ENCODE measurements around the gene TMEM31. TPM values are rescaled to one million over a fixed set of nuclear protein-coding genes. Genes with fewer than 3 reads are reported as not detected.

Gene TMEM31
- total and polyA plus RNA-seq, 9 of the 15 experiments (the other 6 are each of a cell fraction or from before 2014, with no cell fraction given), result 0.18 TPM; not detected in 8

DNA sequence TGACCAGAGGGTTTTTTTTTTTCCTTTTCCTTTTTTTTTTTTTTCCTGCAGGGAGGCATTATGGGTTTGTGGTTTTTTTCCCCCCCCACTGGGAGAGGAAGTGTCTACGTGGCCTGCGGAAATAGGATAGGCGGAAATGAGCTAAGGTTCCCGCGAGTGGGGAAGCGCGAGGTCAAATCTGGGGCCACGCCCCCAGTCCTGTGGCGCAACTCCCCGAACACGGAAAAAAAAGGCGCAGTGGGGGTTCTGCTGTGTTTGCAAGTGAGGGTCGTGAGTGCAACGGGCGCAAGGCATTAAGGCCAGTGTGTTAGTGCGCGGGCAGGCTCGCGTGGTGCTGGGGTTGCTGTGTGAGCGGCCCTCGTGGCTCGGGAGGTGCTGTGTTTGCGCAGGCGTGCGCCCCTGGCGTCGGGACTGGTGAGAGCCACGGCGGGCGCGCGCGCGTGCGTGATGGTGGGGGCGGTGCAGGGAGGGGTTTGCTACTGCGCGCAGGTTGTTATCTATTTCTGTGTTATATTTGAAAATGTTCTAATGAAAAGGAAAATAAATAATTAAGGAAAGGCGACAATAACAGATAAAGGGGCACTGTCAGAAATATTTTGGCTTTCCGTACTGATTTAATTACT is 23.5 kb upstream of the TMEM31 start (continued):
- TF ChIP-seq, protein P1, sequence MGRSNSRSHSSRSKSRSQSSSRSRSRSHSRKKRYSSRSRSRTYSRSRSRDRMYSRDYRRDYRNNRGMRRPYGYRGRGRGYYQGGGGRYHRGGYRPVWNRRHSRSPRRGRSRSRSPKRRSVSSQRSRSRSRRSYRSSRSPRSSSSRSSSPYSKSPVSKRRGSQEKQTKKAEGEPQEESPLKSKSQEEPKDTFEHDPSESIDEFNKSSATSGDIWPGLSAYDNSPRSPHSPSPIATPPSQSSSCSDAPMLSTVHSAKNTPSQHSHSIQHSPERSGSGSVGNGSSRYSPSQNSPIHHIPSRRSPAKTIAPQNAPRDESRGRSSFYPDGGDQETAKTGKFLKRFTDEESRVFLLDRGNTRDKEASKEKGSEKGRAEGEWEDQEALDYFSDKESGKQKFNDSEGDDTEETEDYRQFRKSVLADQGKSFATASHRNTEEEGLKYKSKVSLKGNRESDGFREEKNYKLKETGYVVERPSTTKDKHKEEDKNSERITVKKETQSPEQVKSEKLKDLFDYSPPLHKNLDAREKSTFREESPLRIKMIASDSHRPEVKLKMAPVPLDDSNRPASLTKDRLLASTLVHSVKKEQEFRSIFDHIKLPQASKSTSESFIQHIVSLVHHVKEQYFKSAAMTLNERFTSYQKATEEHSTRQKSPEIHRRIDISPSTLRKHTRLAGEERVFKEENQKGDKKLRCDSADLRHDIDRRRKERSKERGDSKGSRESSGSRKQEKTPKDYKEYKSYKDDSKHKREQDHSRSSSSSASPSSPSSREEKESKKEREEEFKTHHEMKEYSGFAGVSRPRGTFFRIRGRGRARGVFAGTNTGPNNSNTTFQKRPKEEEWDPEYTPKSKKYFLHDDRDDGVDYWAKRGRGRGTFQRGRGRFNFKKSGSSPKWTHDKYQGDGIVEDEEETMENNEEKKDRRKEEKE (IDR thresholded peaks at IDR 0.05; ENCODE audit: borderline replicate concordance in 1 of 2, control insufficient read depth in 1 of 2, low read depth in 2 of 2, low read length in 1 of 2), result no peak
- TF ChIP-seq NFXL1 (CRISPR knock-in tag; IDR thresholded peaks at IDR 0.05), result no peak
- TF ChIP-seq, protein P2, sequence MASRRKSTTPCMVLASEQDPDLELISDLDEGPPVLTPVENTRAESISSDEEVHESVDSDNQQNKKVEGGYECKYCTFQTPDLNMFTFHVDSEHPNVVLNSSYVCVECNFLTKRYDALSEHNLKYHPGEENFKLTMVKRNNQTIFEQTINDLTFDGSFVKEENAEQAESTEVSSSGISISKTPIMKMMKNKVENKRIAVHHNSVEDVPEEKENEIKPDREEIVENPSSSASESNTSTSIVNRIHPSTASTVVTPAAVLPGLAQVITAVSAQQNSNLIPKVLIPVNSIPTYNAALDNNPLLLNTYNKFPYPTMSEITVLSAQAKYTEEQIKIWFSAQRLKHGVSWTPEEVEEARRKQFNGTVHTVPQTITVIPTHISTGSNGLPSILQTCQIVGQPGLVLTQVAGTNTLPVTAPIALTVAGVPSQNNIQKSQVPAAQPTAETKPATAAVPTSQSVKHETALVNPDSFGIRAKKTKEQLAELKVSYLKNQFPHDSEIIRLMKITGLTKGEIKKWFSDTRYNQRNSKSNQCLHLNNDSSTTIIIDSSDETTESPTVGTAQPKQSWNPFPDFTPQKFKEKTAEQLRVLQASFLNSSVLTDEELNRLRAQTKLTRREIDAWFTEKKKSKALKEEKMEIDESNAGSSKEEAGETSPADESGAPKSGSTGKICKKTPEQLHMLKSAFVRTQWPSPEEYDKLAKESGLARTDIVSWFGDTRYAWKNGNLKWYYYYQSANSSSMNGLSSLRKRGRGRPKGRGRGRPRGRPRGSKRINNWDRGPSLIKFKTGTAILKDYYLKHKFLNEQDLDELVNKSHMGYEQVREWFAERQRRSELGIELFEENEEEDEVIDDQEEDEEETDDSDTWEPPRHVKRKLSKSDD (conservative IDR thresholded peaks at IDR 0.05; ENCODE audit: low read length), result no peak
- no peak for TF ChIP-seq EZH2 (IDR thresholded peaks at IDR 0.05; ENCODE audit: borderline replicate concordance, low read depth, low read length)
- no peak for TF ChIP-seq ZNF717 (CRISPR knock-in tag; IDR thresholded peaks at IDR 0.05)
- TF ChIP-seq, protein P3, sequence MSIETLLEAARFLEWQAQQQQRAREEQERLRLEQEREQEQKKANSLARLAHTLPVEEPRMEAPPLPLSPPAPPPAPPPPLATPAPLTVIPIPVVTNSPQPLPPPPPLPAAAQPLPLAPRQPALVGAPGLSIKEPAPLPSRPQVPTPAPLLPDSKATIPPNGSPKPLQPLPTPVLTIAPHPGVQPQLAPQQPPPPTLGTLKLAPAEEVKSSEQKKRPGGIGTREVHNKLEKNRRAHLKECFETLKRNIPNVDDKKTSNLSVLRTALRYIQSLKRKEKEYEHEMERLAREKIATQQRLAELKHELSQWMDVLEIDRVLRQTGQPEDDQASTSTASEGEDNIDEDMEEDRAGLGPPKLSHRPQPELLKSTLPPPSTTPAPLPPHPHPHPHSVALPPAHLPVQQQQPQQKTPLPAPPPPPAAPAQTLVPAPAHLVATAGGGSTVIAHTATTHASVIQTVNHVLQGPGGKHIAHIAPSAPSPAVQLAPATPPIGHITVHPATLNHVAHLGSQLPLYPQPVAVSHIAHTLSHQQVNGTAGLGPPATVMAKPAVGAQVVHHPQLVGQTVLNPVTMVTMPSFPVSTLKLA (conservative IDR thresholded peaks at IDR 0.05), result peak; percentile 85 to 92; a peak in 3 of 4 replicates
- TF ChIP-seq HDAC1 (IDR thresholded peaks at IDR 0.05), result peak in 1 of 2 experiments; percentile 94; a peak in 2 of 4 replicates
- no peak for TF ChIP-seq NCOA1 (IDR thresholded peaks at IDR 0.05; ENCODE audit: low read depth)
- no peak for TF ChIP-seq BDP1 (IDR thresholded peaks at IDR 0.05; ENCODE audit: insufficient read depth, insufficient read length)
- no peak for TF ChIP-seq ZNF551 (CRISPR knock-in tag; IDR thresholded peaks at IDR 0.05)
- TF ChIP-seq ZNF41 (CRISPR knock-in tag; conservative IDR thresholded peaks at IDR 0.05), result no peak
- no peak for TF ChIP-seq ZNF212 (CRISPR knock-in tag; IDR thresholded peaks at IDR 0.05)
- no peak for TF ChIP-seq HNRNPUL1 (IDR thresholded peaks at IDR 0.05; ENCODE audit: low read length)
- TF ChIP-seq DACH1 (IDR thresholded peaks at IDR 0.05; ENCODE audit: partially characterized antibody), result no peak
- TF ChIP-seq, protein P4, sequence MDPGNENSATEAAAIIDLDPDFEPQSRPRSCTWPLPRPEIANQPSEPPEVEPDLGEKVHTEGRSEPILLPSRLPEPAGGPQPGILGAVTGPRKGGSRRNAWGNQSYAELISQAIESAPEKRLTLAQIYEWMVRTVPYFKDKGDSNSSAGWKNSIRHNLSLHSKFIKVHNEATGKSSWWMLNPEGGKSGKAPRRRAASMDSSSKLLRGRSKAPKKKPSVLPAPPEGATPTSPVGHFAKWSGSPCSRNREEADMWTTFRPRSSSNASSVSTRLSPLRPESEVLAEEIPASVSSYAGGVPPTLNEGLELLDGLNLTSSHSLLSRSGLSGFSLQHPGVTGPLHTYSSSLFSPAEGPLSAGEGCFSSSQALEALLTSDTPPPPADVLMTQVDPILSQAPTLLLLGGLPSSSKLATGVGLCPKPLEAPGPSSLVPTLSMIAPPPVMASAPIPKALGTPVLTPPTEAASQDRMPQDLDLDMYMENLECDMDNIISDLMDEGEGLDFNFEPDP (CRISPR knock-in tag; IDR thresholded peaks at IDR 0.05), result no peak
- no peak for TF ChIP-seq ZKSCAN3 (CRISPR knock-in tag; IDR thresholded peaks at IDR 0.05)
- TF ChIP-seq, protein P5, sequence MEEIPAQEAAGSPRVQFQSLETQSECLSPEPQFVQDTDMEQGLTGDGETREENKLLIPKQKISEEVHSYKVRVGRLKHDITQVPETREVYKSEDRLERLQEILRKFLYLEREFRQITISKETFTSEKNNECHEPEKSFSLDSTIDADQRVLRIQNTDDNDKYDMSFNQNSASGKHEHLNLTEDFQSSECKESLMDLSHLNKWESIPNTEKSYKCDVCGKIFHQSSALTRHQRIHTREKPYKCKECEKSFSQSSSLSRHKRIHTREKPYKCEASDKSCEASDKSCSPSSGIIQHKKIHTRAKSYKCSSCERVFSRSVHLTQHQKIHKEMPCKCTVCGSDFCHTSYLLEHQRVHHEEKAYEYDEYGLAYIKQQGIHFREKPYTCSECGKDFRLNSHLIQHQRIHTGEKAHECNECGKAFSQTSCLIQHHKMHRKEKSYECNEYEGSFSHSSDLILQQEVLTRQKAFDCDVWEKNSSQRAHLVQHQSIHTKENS (CRISPR knock-in tag; IDR thresholded peaks at IDR 0.05), result no peak

All from K562 (cell line).